Breast epithelium (tissue), 4 donors: ENCODE measurements around the gene SLAMF1. TPM values are rescaled to one million over a fixed set of nuclear protein-coding genes. Genes with fewer than 3 reads are reported as not detected.

Experiments
- DNase-seq, 2 donors: peaks; one replicate each; pipeline ENCODE4 v3.0.0-alpha.2; 2019; ENCODE audit warnings: low spot score in 2 of 2
- H3K27ac ChIP-seq, 2 donors: fragments of 200-600 bp; sonication (generic) in 1 of 2; one replicate each; pipeline ENCODE4 v1.5.1; 2016 to 2019; ENCODE audit warnings: mild to moderate bottlenecking in 1 of 2
- H3K27me3 ChIP-seq, 2 donors: fragments of 200-600 bp; sonication (generic) in 1 of 2; one replicate each; pipeline versions ENCODE4 v1.5.1 to v1.6.0; 2017 to 2019; ENCODE audit warnings: control low read depth in 1 of 2, mild to moderate bottlenecking in 1 of 2
- H3K36me3 ChIP-seq: fragments of 200-600 bp; one replicate; pipeline ENCODE4 v1.5.1; 2019
- H3K4me1 ChIP-seq, 2 donors: fragments of 200-600 bp; sonication (generic); one replicate each; pipeline ENCODE4 v1.5.1; 2016 to 2019; ENCODE audit warnings: control low read depth in 1 of 2
- H3K4me3 ChIP-seq, 3 donors: fragments of 200-600 bp; sonication (generic); 1 replicate in 2 of 3; 2 replicates in 1 of 3; pipeline ENCODE4 v1.5.1; 2016 to 2019; ENCODE audit warnings: mild to moderate bottlenecking in 3 of 3, moderate library complexity in 2 of 3
- H3K9me3 ChIP-seq, 2 donors: fragments of 200-600 bp; sonication (generic) in 1 of 2; one replicate each; pipeline ENCODE4 v1.5.1; 2016 to 2019; ENCODE audit warnings: control low read depth in 1 of 2
- POLR2A ChIP-seq: fragments of 450-650 bp; IDR thresholded peaks from one replicate; pipeline ENCODE4 v1.6.1; 2016; ENCODE audit warnings: antibody characterized with exemption, mild to moderate bottlenecking, moderate library complexity
- POLR2AphosphoS5 ChIP-seq, 3 donors: sonication (generic); formaldehyde crosslinking; IDR thresholded peaks; one replicate each; pipeline ENCODE4 v1.6.1; 2017; ENCODE audit warnings: antibody characterized with exemption in 3 of 3
- intact Hi-C: fragments of 100-400 bp; cut with DNase I; formaldehyde crosslinking; loops from one replicate; pipeline ENCODE4 v1.15.1; 2023; ENCODE audit warnings: low total_unique reads
- total RNA-seq, 3 donors: library from RNA; depleted of rRNA; stranded (reverse); fragments of >200 nt; gene quantifications; one replicate each; pipeline ENCODE4 v1.1.0, GENCODE V29; 2016
- TF ChIP-seq, protein P1 (sequence below), 3 donors: fragments of 450-650 bp; IDR thresholded peaks; one replicate each; pipeline ENCODE4 v1.5.1; 2016 to 2017; ENCODE audit warnings: antibody characterized with exemption in 3 of 3, mild to moderate bottlenecking in 3 of 3, moderate library complexity in 3 of 3

Gene SLAMF1
- total RNA-seq, 3 donors from 2014 or later: 0.64 to 1.8 (median 0.98) TPM

DNA sequence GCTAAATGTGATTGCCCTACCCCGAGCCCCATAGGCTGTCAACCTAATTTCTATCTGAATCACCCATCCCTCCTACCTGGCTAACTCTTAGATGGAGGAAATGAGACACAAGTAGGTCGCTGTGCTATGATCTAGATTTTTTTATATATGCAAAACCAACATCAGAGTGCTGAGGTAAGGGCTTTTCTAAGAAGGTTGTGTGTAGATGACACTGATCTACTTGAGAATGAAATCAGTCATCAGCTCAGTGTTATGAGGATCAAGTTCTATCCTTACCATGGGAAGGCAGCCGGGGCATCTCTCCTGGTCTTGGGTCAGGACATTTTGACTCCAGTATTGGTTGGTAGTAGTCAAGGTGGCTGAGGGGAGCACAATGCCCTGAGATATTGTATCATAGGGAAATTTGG lies 23.6 kb downstream of the SLAMF1 start:
- intact Hi-C loops: no loop called here
- no peaks in the 10 kb centered on the region for H3K27me3 ChIP-seq
- no peak overlapping the region for H3K27ac ChIP-seq
- no peak for DNase-seq
- H3K4me1 ChIP-seq: no peaks in the 10 kb centered on the region
- no peak overlapping the region for H3K4me3 ChIP-seq
- no peaks in the 10 kb centered on the region for H3K36me3 ChIP-seq
- TF ChIP-seq POLR2AphosphoS5 (IDR thresholded peaks at IDR 0.05): no peak
- no peaks in the 10 kb centered on the region for H3K9me3 ChIP-seq

DNA sequence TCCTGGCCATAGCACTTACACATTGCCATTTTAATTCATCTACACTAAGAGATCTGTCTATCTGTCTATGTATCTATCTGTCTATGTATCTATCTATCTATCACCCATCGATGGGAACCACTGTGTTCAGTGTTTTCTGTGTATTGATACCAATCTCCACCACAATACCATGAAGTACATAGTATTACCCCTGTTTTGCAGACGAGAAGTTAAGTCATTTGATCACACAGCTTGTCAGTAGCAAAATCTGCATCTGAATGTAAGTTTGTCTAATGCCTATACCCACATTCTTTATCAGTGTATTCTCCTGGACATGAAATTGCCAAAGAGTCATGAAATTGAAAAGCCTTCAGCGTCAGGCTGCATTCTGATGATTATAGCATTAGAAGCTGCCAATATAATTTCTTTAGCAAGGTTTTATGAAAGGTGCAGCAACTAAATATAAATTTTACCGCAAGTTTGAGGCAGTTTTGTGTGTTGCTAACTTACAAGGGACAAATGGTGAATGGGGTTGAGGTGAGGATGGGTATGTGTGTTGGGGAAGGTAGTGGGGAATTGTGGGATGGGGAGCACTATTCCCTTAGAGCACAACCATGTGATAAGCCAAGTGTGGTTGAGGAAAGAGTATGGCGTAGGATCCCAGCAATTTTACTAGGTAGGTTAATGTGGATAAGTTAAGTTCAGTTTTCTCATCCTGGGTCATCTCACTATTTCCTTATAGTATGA lies 24.2 kb downstream of the SLAMF1 start:
- H3K9me3 ChIP-seq: no peaks in the 10 kb centered on the region
- TF ChIP-seq POLR2A (no peak), POLR2AphosphoS5 (IDR thresholded peaks at IDR 0.05) (no peak)
- TF ChIP-seq, protein P1, sequence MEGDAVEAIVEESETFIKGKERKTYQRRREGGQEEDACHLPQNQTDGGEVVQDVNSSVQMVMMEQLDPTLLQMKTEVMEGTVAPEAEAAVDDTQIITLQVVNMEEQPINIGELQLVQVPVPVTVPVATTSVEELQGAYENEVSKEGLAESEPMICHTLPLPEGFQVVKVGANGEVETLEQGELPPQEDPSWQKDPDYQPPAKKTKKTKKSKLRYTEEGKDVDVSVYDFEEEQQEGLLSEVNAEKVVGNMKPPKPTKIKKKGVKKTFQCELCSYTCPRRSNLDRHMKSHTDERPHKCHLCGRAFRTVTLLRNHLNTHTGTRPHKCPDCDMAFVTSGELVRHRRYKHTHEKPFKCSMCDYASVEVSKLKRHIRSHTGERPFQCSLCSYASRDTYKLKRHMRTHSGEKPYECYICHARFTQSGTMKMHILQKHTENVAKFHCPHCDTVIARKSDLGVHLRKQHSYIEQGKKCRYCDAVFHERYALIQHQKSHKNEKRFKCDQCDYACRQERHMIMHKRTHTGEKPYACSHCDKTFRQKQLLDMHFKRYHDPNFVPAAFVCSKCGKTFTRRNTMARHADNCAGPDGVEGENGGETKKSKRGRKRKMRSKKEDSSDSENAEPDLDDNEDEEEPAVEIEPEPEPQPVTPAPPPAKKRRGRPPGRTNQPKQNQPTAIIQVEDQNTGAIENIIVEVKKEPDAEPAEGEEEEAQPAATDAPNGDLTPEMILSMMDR (IDR thresholded peaks at IDR 0.05): no peak
- H3K4me1 ChIP-seq: no peaks in the 10 kb centered on the region
- no peaks in the 10 kb centered on the region for H3K36me3 ChIP-seq
- DNase-seq: no peak
- intact Hi-C loops: no loop called here
- no peaks in the 10 kb centered on the region for H3K27me3 ChIP-seq
- H3K27ac ChIP-seq: no peak overlapping the region
- no peak overlapping the region for H3K4me3 ChIP-seq

DNA sequence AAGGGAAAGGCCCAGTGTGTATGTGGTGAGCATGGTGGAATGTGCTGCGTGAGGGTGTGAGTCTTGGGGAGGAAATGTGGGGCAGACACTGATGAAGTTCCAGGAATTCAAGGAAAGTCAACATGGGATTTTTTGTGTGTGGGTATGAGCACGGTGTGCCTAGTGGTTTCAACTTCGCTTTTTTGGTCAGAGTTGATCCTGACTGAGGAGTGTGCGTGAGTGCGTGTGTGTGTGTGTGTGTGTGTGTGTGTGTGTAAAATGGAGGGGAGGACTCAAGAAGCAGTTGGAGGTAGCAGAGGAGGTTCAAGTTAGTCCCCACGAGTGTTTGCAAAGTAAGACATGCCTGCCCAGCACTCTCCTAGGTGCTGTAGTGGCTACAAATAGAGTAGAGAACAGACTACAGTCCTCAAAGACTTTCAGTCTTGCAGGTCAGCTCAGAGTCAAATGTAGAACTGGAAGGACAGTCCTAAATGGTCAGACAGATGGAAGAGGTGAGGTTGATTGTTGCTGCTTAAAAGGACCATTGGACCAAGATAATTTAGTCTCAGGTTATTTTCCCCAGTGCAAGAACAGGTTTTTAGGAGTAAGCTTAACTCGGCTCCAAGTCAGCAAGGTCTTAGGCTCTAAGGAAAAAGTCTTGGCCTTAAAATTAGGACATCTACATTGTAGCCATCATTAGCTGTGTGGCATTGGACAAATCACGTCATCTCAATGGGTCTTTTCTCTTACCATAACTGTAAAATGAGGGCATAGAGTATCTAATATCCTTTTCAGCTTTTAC lies 25.0 kb downstream of the SLAMF1 start:
- no peak for DNase-seq
- no peak overlapping the region for H3K4me3 ChIP-seq
- no peaks in the 10 kb centered on the region for H3K27me3 ChIP-seq
- intact Hi-C loops: no loop called here
- no peak overlapping the region for H3K27ac ChIP-seq
- H3K4me1 ChIP-seq: no peaks in the 10 kb centered on the region
- H3K9me3 ChIP-seq: no peaks in the 10 kb centered on the region
- TF ChIP-seq POLR2A: no peak
- TF ChIP-seq, protein P1 (IDR thresholded peaks at IDR 0.05): no peak
- TF ChIP-seq POLR2AphosphoS5 (IDR thresholded peaks at IDR 0.05): no peak
- no peaks in the 10 kb centered on the region for H3K36me3 ChIP-seq

DNA sequence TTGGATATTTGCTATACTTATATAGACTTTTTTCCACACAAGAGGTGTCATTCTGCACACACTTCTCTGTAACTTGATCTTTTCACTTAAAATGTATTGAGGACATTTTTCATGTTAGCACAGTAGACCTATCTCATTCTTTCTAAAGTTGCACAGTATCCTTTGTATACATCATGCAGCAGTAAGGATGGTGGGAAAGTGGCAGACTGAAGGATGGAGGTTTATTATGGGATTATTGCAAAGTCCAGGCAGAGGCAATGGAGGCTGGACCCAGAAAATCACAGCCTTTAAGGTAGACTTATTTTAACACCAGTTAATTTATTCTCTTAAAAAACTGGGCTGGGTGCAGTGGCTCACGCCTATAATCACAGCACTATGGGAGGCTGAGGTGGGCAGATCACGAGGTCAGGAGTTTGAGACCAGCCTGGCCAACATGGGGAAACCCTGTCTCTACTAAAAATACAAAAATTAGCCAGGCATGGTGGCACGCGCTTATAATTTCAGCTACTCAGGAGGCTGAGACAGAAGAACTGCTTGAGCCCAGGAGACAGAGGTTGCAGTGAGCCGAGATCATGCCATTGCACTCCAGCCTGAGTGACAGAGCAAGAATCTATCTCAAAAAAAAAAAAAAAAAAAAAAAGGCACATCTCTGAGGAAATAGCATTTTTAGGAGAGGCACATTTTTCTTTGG lies 25.8 kb downstream of the SLAMF1 start:
- Histone ChIP-seq H3K27me3 (no peaks in the 10 kb centered on the region), H3K36me3 (no peaks in the 10 kb centered on the region), H3K27ac (no peak overlapping the region), H3K9me3 (no peaks in the 10 kb centered on the region), H3K4me3 (no peak overlapping the region), H3K4me1 (no peaks in the 10 kb centered on the region)
- intact Hi-C loops: no loop called here
- no peak for TF ChIP-seq POLR2A
- TF ChIP-seq POLR2AphosphoS5 (IDR thresholded peaks at IDR 0.05): no peak
- DNase-seq: no peak

DNA sequence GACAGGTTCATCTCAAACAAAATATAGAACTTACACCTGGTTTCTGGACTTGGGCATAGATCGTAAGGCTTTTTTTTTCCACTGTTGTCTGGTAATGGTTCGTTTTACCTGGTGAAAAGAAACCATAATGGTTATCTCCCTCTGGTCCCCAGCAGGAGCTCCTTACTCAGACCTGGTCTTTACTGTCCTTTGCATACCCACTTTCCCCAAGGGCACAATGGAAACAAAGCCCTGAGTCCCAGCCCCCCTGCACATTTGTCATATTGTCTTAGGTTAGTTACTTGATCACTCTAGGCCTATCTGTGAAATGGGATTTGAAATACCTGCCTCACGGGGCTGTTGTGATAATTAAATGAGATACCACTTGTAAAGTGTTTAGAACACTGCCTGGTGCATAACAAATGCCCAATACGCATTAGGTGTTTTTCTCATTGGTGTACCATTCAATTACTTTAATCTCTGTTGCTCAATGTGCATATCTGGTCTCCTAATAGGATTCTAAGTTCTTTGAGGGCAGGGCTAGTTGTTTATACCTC lies 27.0 kb downstream of the SLAMF1 start:
- no peaks in the 10 kb centered on the region for H3K36me3 ChIP-seq
- no peak for DNase-seq
- H3K27ac ChIP-seq: no peak overlapping the region
- intact Hi-C loops: no loop called here
- TF ChIP-seq POLR2A: no peak
- no peak for TF ChIP-seq POLR2AphosphoS5 (IDR thresholded peaks at IDR 0.05)
- TF ChIP-seq, protein P1 (IDR thresholded peaks at IDR 0.05): no peak
- H3K9me3 ChIP-seq: no peaks in the 10 kb centered on the region
- H3K4me1 ChIP-seq: no peaks in the 10 kb centered on the region
- H3K27me3 ChIP-seq: no peaks in the 10 kb centered on the region
- H3K4me3 ChIP-seq: no peak overlapping the region
